GM19328 (cell line): ENCODE data around the gene SNRPB2.

Source experiments
- ATAC-seq: cut with Tn5 transposase; IDR thresholded peaks from one replicate; pipeline ENCODE4 v1.9.1; 2021; ENCODE audit warnings: mild to moderate bottlenecking, moderate library complexity; ENCODE audit not compliant: unreplicated experiment

The SNRPB2 gene

GRCh38 chr20:16729565-16730460 lies at the start of gene SNRPB2:
Gene SNRPB2, plus strand, starts transcription at chr20:16730026. Its CDS starts 1,677 bp downstream, at chr20:16731703.
- ATAC-seq: peak; percentile 97

- no peak for ATAC-seq
These were observed 45.4 kb upstream of the SNRPB2 start for GRCh38 chr20:16684416-16684815.

DNA sequence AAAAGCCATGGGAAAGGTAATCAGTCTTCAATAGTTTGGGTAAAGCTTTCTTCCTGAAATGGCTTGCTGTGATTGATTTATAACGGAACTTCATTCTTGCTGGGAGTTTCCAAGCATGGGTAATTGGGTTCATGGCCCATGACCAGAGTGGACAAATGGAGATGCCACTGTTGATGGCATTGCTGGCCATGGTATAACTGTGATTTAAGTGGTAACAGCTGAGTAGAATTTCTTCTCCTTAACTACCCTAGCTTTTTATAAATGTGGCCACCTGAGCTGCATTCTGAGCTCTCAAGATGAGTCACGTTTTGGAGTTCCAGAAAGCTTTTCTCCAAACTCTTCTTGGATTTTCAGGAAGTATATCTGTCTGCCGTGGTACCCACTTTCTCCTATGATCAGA lies 39.9 kb upstream of the SNRPB2 start:
- no peak for ATAC-seq

- ATAC-seq: no peak
These were observed 38.4 kb upstream of the SNRPB2 start for GRCh38 chr20:16691381-16691780.

GRCh38 chr20:16692009-16692408 lies 37.8 kb upstream of the SNRPB2 start:
- no peak for ATAC-seq

- ATAC-seq: no peak
These were observed 37.4 kb upstream of the SNRPB2 start for GRCh38 chr20:16692442-16692841.

- ATAC-seq: no peak
These were observed 36.5 kb upstream of the SNRPB2 start for GRCh38 chr20:16693278-16693677.

DNA sequence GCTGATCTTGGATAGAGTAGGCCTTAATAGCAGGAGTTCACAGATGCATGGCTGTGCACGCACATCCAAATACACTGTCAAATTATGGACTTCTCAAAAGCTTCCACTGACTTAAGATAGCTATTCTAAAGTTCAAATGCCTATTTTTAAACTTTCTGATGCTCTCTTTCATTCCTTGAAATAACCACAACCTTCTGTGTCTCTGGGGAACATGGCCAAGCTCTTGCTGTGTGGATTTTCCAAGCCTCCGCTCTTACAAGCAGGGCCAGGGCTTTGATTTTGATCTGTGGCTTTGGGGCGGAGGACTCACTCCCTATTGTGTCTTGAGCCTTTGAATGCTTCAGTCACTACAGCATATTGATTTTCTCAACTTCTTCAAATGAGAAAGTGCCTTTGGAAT lies 35.7 kb upstream of the SNRPB2 start:
- no peak for ATAC-seq

GRCh38 chr20:16695628-16696027 lies 34.2 kb upstream of the SNRPB2 start:
- ATAC-seq: no peak

- no peak for ATAC-seq
These were observed 30.5 kb upstream of the SNRPB2 start for GRCh38 chr20:16699293-16699692.

GRCh38 chr20:16701296-16701695 lies 28.5 kb upstream of the SNRPB2 start:
- no peak for ATAC-seq

- ATAC-seq: no peak
These were observed 26.3 kb upstream of the SNRPB2 start for GRCh38 chr20:16703570-16703969.

DNA sequence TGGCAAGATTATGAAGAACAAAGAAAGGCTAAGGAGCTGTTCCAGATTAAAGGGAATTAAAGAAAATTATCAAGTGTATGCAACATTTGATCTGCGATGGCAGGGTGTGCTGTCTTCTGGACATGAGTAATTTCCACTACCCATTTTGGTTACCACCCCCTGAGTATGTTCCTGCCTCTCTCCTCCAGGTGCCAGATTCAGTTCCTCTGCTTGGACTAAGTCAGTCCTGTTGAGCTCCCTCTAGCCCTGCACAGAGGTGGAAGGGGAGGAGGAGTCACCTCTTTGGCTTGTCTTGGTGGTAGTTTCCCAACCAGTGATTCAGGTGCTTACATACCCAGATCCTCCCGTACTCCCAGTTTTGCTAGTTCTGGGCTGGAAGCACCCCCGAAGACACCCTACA lies 22.2 kb upstream of the SNRPB2 start:
- ATAC-seq: no peak

GRCh38 chr20:16708602-16709001 lies 21.2 kb upstream of the SNRPB2 start:
- no peak for ATAC-seq

DNA sequence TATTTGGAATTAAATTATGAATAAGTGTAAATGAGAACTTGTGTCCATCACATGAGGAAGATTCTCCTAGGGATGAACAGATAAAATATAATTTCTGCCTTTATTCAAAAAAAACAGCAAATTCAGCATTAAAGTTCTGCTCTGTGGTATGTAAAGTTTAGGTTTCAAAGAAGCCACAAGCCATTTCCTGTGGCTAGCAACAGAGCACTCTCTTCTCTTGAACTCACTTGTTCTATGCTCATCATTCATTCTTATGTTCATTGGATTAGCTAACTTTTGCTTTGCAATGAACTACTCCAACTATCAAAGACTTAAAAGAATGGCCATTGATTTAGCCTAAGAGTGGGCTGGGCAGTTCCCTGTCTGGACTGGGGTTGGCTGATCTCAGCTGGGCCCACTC lies 20.8 kb upstream of the SNRPB2 start:
- ATAC-seq: peak; percentile 83

DNA sequence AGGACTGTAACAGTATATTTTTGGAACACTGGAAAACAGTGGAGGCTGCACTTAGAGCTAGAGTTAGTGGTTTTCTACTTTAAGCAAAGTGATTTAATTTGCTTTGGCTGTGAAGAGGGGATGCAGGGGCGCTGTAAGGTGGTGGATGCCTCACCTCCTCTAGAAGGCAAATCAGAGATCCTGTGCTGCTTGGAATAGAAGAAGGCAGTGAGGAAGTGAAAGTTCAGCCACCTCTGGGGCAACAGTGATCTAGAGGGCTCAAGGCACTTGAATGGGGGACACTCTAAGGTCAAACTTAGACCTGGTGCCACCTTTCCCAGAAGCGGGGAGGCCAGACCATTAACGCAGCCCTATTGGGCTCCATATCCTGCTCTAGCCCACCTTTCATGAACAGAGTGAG lies 19.0 kb upstream of the SNRPB2 start:
- ATAC-seq: no peak

DNA sequence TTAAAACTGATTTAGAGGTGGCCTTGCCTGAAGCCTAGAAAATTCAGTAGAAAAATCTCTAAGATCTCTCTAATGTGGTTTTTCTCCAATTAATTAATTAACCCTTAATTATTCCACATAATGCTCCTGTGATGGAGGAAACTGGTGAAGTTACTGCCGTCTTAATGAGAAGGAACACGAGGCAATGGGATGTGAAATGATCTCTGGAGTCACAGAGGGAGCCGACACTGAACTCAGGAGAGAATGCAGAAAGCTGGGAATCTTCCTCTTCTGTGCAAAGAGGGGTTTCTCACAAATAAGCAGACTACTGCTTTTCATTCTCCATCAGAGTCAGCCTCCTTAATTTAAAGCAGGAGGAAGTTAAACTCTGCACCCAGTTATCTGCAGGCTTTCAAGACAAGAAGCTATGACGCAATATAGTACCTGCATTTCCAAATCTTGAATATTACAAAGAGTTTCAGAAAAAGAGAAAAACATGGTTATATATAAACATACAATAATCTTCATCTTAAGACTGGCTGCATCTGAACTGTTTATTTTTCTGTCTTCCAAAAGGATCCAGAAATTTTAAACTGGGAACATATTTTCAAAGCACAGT lies 18.1 kb upstream of the SNRPB2 start:
- no peak for ATAC-seq

- ATAC-seq: no peak
These were observed 17.3 kb upstream of the SNRPB2 start for GRCh38 chr20:16712511-16712947.

DNA sequence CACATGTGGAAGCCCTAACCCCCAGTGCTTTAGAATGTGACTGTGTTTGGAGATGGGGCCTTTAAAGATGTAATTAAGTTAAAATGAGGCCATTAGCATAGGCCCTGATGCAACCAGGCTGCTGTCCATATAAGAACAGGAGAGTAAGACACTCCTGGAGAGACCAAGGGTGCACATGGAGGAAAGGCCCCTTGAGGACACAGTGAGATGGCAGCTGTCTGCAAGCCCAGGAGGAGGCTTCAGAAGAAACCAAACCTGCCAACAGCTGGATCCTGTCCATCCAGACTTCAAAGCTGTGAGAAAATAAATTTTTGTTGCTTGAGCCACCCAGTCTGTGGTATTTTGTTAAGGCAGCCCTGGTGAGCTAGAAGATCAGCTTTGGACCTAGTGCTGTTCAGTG lies 16.8 kb upstream of the SNRPB2 start:
- ATAC-seq: no peak

DNA sequence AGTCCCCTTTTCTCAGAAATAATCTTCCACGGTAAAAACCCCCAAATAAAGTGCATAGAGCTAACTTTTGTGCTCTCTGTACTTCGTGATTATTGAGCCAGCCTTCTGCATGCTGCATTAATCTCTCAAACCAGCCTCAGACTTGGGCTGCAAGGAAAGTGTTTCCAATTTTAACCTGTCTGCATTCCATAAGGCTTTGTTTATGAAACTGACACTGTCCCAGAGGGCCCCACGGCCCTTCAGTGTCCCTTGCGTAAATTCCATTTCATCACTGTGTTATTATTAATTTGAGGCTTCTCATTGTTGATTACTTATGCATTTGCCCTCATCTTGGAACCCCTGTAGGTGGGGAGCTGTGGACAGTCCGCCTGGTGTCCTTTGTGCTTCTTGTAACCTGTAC lies 15.6 kb upstream of the SNRPB2 start:
- ATAC-seq: no peak

DNA sequence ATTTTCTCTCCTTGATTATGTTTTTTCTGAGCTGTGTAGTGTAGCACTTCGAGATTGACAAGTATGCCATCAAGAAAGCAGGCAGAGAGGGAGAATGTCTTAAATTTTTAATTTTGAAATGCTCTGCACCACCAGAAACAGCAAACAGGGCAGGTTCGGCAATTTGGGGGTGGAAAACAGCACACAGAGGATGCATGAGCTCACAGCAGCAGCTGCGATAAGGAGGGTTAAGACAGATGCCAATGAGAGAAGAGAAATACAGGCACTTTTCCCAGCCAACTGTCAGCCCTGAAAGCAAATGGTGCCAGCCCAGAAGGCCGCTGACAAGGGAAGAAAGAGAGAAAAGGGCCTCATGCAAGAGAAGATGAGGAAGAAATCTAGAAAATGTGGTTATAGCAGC lies 15.1 kb upstream of the SNRPB2 start:
- ATAC-seq: no peak

GRCh38 chr20:16719421-16719820 lies 10.4 kb upstream of the SNRPB2 start:
- no peak for ATAC-seq
